H1 (cell line): ENCODE data around the gene GPSM1. TPM values are rescaled to one million over a fixed set of nuclear protein-coding genes. Genes with fewer than 3 reads are reported as not detected.

Experiments
- CTCF ChIA-PET: fragments of 300-600 bp; sonication (Branson Sonifier 250); formaldehyde crosslinking; loops from one replicate; lab custom pipeline; 2021; ENCODE audit not compliant: partially characterized antibody; lab: Charles Lee
- POLR2A ChIA-PET: fragments of 300-600 bp; sonication (Branson Sonifier 250); formaldehyde crosslinking; loops from one replicate; lab custom pipeline; 2021; ENCODE audit warnings: inconsistent platforms; ENCODE audit not compliant: partially characterized antibody; lab: Charles Lee
- DNase-seq, 2 experiments: peaks; one replicate each; pipeline versions ENCODE4 v3.0.0 to v3.0.0-alpha.2; 2010 to 2022; ENCODE audit warnings: low spot score in 2 of 2, low read depth in 1 of 2, mixed read lengths in 1 of 2
- FAIRE-seq: peaks from 2 replicates; lab custom pipeline; 2011; peaks lifted over from hg19 to GRCh38; lab: Jason Lieb, UNC
- H2AFZ ChIP-seq: 2 replicates; pipeline ENCODE4 v1.8.1; 2012; ENCODE audit warnings: low read length, inconsistent platforms
- H2AK5ac ChIP-seq: 2 replicates; pipeline ENCODE4 v1.6.1; 2013; ENCODE audit warnings: low read depth, low read length
- H2BK120ac ChIP-seq: replicated peaks from 2 replicates; pipeline ENCODE3; 2013; ENCODE audit warnings: low read depth, low read length, inconsistent platforms
- H2BK12ac ChIP-seq: 2 replicates; pipeline ENCODE4 v1.6.1; 2013; ENCODE audit warnings: low read depth, low read length
- H2BK15ac ChIP-seq: 2 replicates; pipeline ENCODE4 v1.6.1; 2013; ENCODE audit warnings: low read length
- H2BK20ac ChIP-seq: 2 replicates; pipeline ENCODE4 v1.6.1; 2013; ENCODE audit warnings: low read length
- H2BK5ac ChIP-seq: 2 replicates; pipeline ENCODE4 v1.6.1; 2013; ENCODE audit warnings: low read depth, low read length
- H3K14ac ChIP-seq: 2 replicates; pipeline ENCODE4 v1.6.1; 2013; ENCODE audit warnings: inconsistent platforms; ENCODE audit not compliant: insufficient read length
- H3K18ac ChIP-seq: 2 replicates; pipeline ENCODE4 v1.6.1; 2013; ENCODE audit warnings: low read length; ENCODE audit errors: extremely low read depth
- H3K23ac ChIP-seq: 2 replicates; pipeline ENCODE4 v1.6.1; 2013; ENCODE audit warnings: inconsistent platforms; ENCODE audit not compliant: insufficient read length
- H3K23me2 ChIP-seq: 2 replicates; pipeline ENCODE4 v1.6.1; 2013; ENCODE audit warnings: low read depth, low read length
- H3K27ac ChIP-seq: 2 replicates; pipeline ENCODE4 v1.6.1; 2011; ENCODE audit warnings: low read depth, low read length, inconsistent platforms
- H3K27me3 ChIP-seq, 4 experiments: replicated peaks in 1 of 4; 1 replicate in 1 of 4; 2 replicates in 3 of 4; pipeline versions ENCODE4 v1.6.1 to v1.8.1; 2011 to 2013; ENCODE audit warnings: low read length in 3 of 4, mild to moderate bottlenecking in 3 of 4, inconsistent platforms in 2 of 4, mixed read lengths in 2 of 4, moderate library complexity in 1 of 4; ENCODE audit not compliant: control insufficient read depth in 3 of 4, insufficient read depth in 3 of 4; ENCODE audit errors: extremely low read depth in 1 of 4
- H3K36me3 ChIP-seq, 4 experiments: 2 replicates each; pipeline versions ENCODE4 v1.6.1 to v1.8.1; 2011 to 2013; ENCODE audit warnings: mild to moderate bottlenecking in 4 of 4, low read length in 3 of 4, moderate library complexity in 2 of 4, control low read depth in 1 of 4, inconsistent platforms in 1 of 4; ENCODE audit not compliant: insufficient read depth in 4 of 4, control insufficient read depth in 2 of 4
- H3K4ac ChIP-seq: replicated peaks from 2 replicates; pipeline ENCODE3; 2013; ENCODE audit warnings: low read length, low read depth, mixed read lengths, inconsistent platforms; ENCODE audit not compliant: insufficient read length
- H3K4me1 ChIP-seq, 4 experiments: replicated peaks in 1 of 4; 1 replicate in 1 of 4; 2 replicates in 3 of 4; pipeline versions ENCODE4 v1.6.1 to v1.8.1; 2011 to 2013; ENCODE audit warnings: low read length in 3 of 4, inconsistent platforms in 2 of 4, mixed read lengths in 1 of 4; ENCODE audit not compliant: insufficient read depth in 4 of 4, control insufficient read depth in 3 of 4
- H3K4me2 ChIP-seq, 2 experiments: 2 replicates each; pipeline versions ENCODE4 v1.6.1 to v1.8.1; 2011 to 2013; ENCODE audit warnings: low read depth in 2 of 2, low read length in 2 of 2, control low read depth in 1 of 2, inconsistent platforms in 1 of 2, mild to moderate bottlenecking in 1 of 2; ENCODE audit not compliant: insufficient read depth in 1 of 2
- H3K4me3 ChIP-seq, 4 experiments: fragments of 200-600, 300-600 bp in 1 of 4; sonication (generic), shearing (Covaris generic), sonication (Bioruptor Twin) in 1 of 4; 2 replicates each; pipeline versions ENCODE4 v1.5.1 to v1.8.1; 2011 to 2016; ENCODE audit warnings: low read length in 4 of 4, low read depth in 3 of 4, control low read depth in 2 of 4, inconsistent platforms in 2 of 4, mild to moderate bottlenecking in 2 of 4, mixed read lengths in 1 of 4, moderate library complexity in 1 of 4; ENCODE audit not compliant: insufficient read depth in 2 of 4; ENCODE audit errors: extremely low read depth in 1 of 4
- H3K56ac ChIP-seq: replicated peaks from 2 replicates; pipeline ENCODE3; 2013; ENCODE audit warnings: low read depth, mild to moderate bottlenecking, mixed read lengths, low read length, inconsistent platforms; ENCODE audit not compliant: insufficient read length
- H3K79me1 ChIP-seq: 2 replicates; pipeline ENCODE4 v1.6.1; 2013; ENCODE audit warnings: low read depth, low read length, control low read depth
- H3K79me2 ChIP-seq, 2 experiments: 2 replicates each; pipeline versions ENCODE4 v1.6.1 to v1.8.1; 2012 to 2013; ENCODE audit warnings: low read length in 2 of 2, mild to moderate bottlenecking in 2 of 2, inconsistent platforms in 1 of 2; ENCODE audit not compliant: insufficient read depth in 2 of 2, control insufficient read depth in 1 of 2
- H3K9ac ChIP-seq, 4 experiments: replicated peaks in 1 of 4; 1 replicate in 1 of 4; 2 replicates in 3 of 4; pipeline versions ENCODE4 v1.6.1 to v1.8.1; 2011 to 2013; ENCODE audit warnings: low read depth in 3 of 4, low read length in 3 of 4, control low read depth in 2 of 4, mild to moderate bottlenecking in 2 of 4, moderate library complexity in 2 of 4, inconsistent platforms in 1 of 4; ENCODE audit errors: extremely low read depth in 1 of 4
- H3K9me3 ChIP-seq, 2 experiments: 2 replicates each; pipeline versions ENCODE4 v1.6.1 to v1.8.1; 2012 to 2013; ENCODE audit warnings: mild to moderate bottlenecking in 2 of 2, moderate library complexity in 2 of 2, control low read depth in 1 of 2, inconsistent platforms in 1 of 2, low read depth in 1 of 2, low read length in 1 of 2, mixed read lengths in 1 of 2; ENCODE audit not compliant: insufficient read depth in 2 of 2
- H4K20me1 ChIP-seq, 2 experiments: replicated peaks in 1 of 2; 2 replicates each; pipeline versions ENCODE3 to v1.8.1; 2011 to 2013; ENCODE audit warnings: inconsistent platforms in 2 of 2, low read length in 2 of 2, mild to moderate bottlenecking in 1 of 2; ENCODE audit not compliant: insufficient read depth in 2 of 2, control insufficient read depth in 1 of 2
- H4K5ac ChIP-seq: 2 replicates; pipeline ENCODE4 v1.6.1; 2013; ENCODE audit warnings: low read length, low read depth, mixed read lengths, inconsistent platforms; ENCODE audit not compliant: insufficient read length
- H4K8ac ChIP-seq: 2 replicates; pipeline ENCODE4 v1.8.0; 2013; ENCODE audit warnings: mild to moderate bottlenecking, moderate library complexity, low read length, inconsistent platforms; ENCODE audit not compliant: insufficient read depth; ENCODE audit errors: extremely low read depth
- H4K91ac ChIP-seq: replicated peaks from 2 replicates; pipeline ENCODE3; 2013; ENCODE audit warnings: low read length, mixed read lengths, inconsistent platforms; ENCODE audit not compliant: insufficient read length
- KDM1A ChIP-seq: fragments of 200-600, 300-600 bp; sonication (generic); IDR thresholded peaks from 2 replicates; pipeline ENCODE4 v1.7.1; 2016; ENCODE audit warnings: mild to moderate bottlenecking, low read length, borderline replicate concordance
- WGBS, 2 experiments: shearing (Covaris generic) in 1 of 2; methylation state at CpG; one replicate each; pipeline versions ENCODE4 v1.1.6 to v1.1.7; 2013 to 2015; ENCODE audit warnings: low lambda C conversion rate in 2 of 2, mixed read lengths in 2 of 2, inconsistent platforms in 1 of 2, low coverage in 1 of 2, missing lambda C conversion rate in 1 of 2; ENCODE audit not compliant: insufficient replicate concordance in 2 of 2, insufficient coverage in 1 of 2, insufficient read length in 1 of 2; ENCODE audit errors: extremely low coverage in 1 of 2, missing lambda C conversion rate in 1 of 2; 5-methylcytosine and 5-hydroxymethylcytosine counted together
- polyA plus RNA-seq, 7 experiments: library from polyadenylated mRNA; depleted of rRNA in 3 of 7; stranded (reverse) in 5 of 7; unstranded in 2 of 7; fragments of >200 nt in 5 of 7; fragments of 200-250 nt in 2 of 7; gene quantifications; 1 replicate in 5 of 7; 2 replicates in 1 of 7; 4 replicates in 1 of 7; pipeline versions ENCODE4 v1.2.1 to v1.2.3, GENCODE V29; 2011 to 2013; ENCODE audit warnings: missing spikeins in 2 of 7, mixed read lengths in 2 of 7
- total RNA-seq: library from RNA; stranded (reverse); fragmentation: NEBNext Ultra II Directional; extraction: Animal tissue kit (Norgen Biotek cat#: 25700); gene quantifications from 2 replicates; pipeline ENCODE4 v1.2.1, GENCODE V29; 2021

Gene GPSM1
- total and polyA plus RNA-seq, 2 of the 8 experiments (the other 6 are each of a cell fraction or from before 2014, with no cell fraction given): 12.8 to 18.0 TPM

- no peak overlapping the region for H3K14ac ChIP-seq
- no peak overlapping the region for H3K4ac ChIP-seq
- H2BK20ac ChIP-seq: no peak overlapping the region
- no peak overlapping the region for H3K4me2 ChIP-seq
- H3K23ac ChIP-seq: no peak overlapping the region
- H4K8ac ChIP-seq: no peak overlapping the region
- no peak overlapping the region for H3K27ac ChIP-seq
- no peak overlapping the region for H3K56ac ChIP-seq
- H3K36me3 ChIP-seq: peaks cover 39 to 84% (median 70%) of the 10 kb centered on the region in 4 experiments
- 95% methylated on average over 28 of the region's 28 CpGs; no CpG with 5 or more reads in 1 of the 2 experiments for WGBS, 2 experiments
- ChIA-PET POLR2A (interaction anchor here (1.2 to 14.6 kb wide), 9 partner anchors 5 to 53 kb away, joined by 3 to 139 read pairs (median 5); partner anchors contain the start of genes CARD9 and SNAPC4), CTCF (interaction anchor here (0.9 to 2.3 kb wide), 4 partner anchors 9 to 93 kb away, joined by 3 to 11 read pairs (median 6); partner anchors contain the start of genes DNLZ and SNAPC4)
- no peak overlapping the region for H2AFZ ChIP-seq
- H2AK5ac ChIP-seq: no peak overlapping the region
- no peaks in the 10 kb centered on the region for H3K4me1 ChIP-seq
- H4K20me1 ChIP-seq: peaks cover 5 to 14% of the 10 kb centered on the region in 2 experiments
- no peak overlapping the region for H4K91ac ChIP-seq
- no peaks in the 10 kb centered on the region for H3K23me2 ChIP-seq
- no peak overlapping the region for H3K9ac ChIP-seq
- no peaks in the 10 kb centered on the region for H3K9me3 ChIP-seq
- DNase-seq (no peak), FAIRE-seq (no peak)
- H3K18ac ChIP-seq: no peak overlapping the region
- no peak overlapping the region for H3K4me3 ChIP-seq
- H2BK12ac ChIP-seq: no peak overlapping the region
- no peak overlapping the region for H2BK15ac ChIP-seq
- no peaks in the 10 kb centered on the region for H3K27me3 ChIP-seq
- no peak overlapping the region for H2BK5ac ChIP-seq
- H3K79me1 ChIP-seq: peaks cover 2% of the 10 kb centered on the region; the same call in 1 of the 2 replicates
- H2BK120ac ChIP-seq: no peak overlapping the region
- no peak overlapping the region for H4K5ac ChIP-seq
- H3K79me2 ChIP-seq: peaks cover 0 to under 1% of the 10 kb centered on the region in 2 experiments; a peak in 1 of 4 replicates
- TF ChIP-seq KDM1A: no peak
These were observed 64.6 kb downstream of the GPSM1 start for GRCh38 chr9:136391737-136392537.
